Endodermal cell (in vitro differentiated cells): ENCODE measurements around the gene DHX40. TPM values are rescaled to one million over a fixed set of nuclear protein-coding genes. Genes with fewer than 3 reads are reported as not detected.
"Not testable (repeated sequence)": the region's sequence is repeated elsewhere in the genome, so short reads cannot be mapped to it uniquely, and the experiment has no call there.

Source experiments
- DNase-seq: peaks from one replicate; pipeline ENCODE4 v3.0.0-alpha.2; 2017
- H3K27ac ChIP-seq: 2 replicates; pipeline ENCODE4 v1.5.1; 2013; ENCODE audit warnings: mild to moderate bottlenecking, low read depth, low read length, moderate library complexity
- H3K27me3 ChIP-seq: 2 replicates; pipeline ENCODE4 v1.6.1; 2013; ENCODE audit warnings: mild to moderate bottlenecking, low read length, moderate library complexity; ENCODE audit not compliant: insufficient read depth, control insufficient read depth, poor library complexity, severe bottlenecking
- H3K36me3 ChIP-seq: 2 replicates; pipeline ENCODE4 v1.7.0; 2013; ENCODE audit warnings: mild to moderate bottlenecking, low read length, moderate library complexity; ENCODE audit not compliant: control insufficient read depth, insufficient read depth
- H3K4me1 ChIP-seq: one replicate; pipeline ENCODE4 v1.7.0; 2013; ENCODE audit warnings: low read length; ENCODE audit not compliant: control insufficient read depth, insufficient read depth
- H3K4me3 ChIP-seq: 2 replicates; pipeline ENCODE4 v1.5.1; 2013; ENCODE audit warnings: mild to moderate bottlenecking, low read length, moderate library complexity
- H3K9ac ChIP-seq: 2 replicates; pipeline ENCODE4 v1.6.1; 2013; ENCODE audit warnings: mild to moderate bottlenecking, low read length, moderate library complexity; ENCODE audit not compliant: poor library complexity, severe bottlenecking; ENCODE audit errors: extremely low read depth
- H3K9me3 ChIP-seq: 2 replicates; pipeline ENCODE4 v1.6.1; 2013; ENCODE audit warnings: mild to moderate bottlenecking, low read length, moderate library complexity; ENCODE audit not compliant: control insufficient read depth
- H3K27ac Mint-ChIP-seq: 2 replicates; pipeline ENCODE4 v1.8.0; 2020; ENCODE audit warnings: mixed read lengths
- H3K27me3 Mint-ChIP-seq: 2 replicates; pipeline ENCODE4 v1.8.0; 2021; ENCODE audit warnings: mild to moderate bottlenecking, mixed read lengths; ENCODE audit not compliant: insufficient read depth
- H3K36me3 Mint-ChIP-seq: 2 replicates; pipeline ENCODE4 v1.8.0; 2020; ENCODE audit warnings: low read depth, mixed read lengths
- H3K4me1 Mint-ChIP-seq: 2 replicates; pipeline ENCODE4 v1.8.0; 2020; ENCODE audit warnings: mixed read lengths
- H3K4me3 Mint-ChIP-seq: 2 replicates; pipeline ENCODE4 v1.8.0; 2020; ENCODE audit warnings: mild to moderate bottlenecking, moderate library complexity, mixed read lengths
- H3K9me3 Mint-ChIP-seq: 2 replicates; pipeline ENCODE4 v1.8.0; 2020; ENCODE audit warnings: mild to moderate bottlenecking, mixed read lengths
- WGBS, 2 experiments: methylation state at CpG; one replicate each; pipeline versions ENCODE4 v1.1.5 to v1.1.7; 2013; ENCODE audit warnings: missing lambda C conversion rate in 2 of 2, mixed read lengths in 1 of 2; ENCODE audit not compliant: insufficient coverage in 1 of 2, insufficient read length in 1 of 2; 5-methylcytosine and 5-hydroxymethylcytosine counted together
- total RNA-seq, 2 donors: library from RNA; stranded (reverse); fragmentation: NEBNext Ultra II Directional in 1 of 2; extraction: Animal tissue kit (Norgen Biotek cat#: 25700) in 1 of 2; gene quantifications; 2 replicates in 1 of 2; 3 replicates in 1 of 2; pipeline ENCODE4 v1.2.1, GENCODE V29; 2021
- TF ChIP-seq, protein P1 (sequence below): fragments of 200-600 bp; sonication (generic); conservative IDR thresholded peaks from 2 replicates; pipeline ENCODE4 v1.5.0; 2021; ENCODE audit warnings: antibody characterized with exemption, mild to moderate bottlenecking

DHX40 gene
- total RNA-seq, 2 donors from 2014 or later, result 32.7 to 36.2 TPM

DNA sequence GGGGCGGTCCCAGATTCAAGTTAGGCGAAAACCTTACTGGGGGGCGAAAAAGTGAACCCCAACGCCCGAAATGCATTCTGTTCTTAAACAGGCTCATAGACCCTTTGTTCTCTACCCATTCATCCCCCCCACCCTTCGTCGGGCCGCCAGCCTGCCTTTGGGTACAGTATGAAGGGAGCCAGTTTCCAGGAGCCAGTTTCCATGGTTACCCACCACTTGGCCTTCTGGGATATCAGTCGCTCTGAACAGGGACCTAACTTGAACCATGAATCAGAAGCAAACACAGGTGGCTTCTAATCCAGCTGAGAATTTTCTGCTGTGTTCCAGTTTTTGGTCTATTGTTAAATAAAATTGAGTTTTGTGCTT is 532 bp downstream of the DHX40 start:
- TF ChIP-seq, protein P1, sequence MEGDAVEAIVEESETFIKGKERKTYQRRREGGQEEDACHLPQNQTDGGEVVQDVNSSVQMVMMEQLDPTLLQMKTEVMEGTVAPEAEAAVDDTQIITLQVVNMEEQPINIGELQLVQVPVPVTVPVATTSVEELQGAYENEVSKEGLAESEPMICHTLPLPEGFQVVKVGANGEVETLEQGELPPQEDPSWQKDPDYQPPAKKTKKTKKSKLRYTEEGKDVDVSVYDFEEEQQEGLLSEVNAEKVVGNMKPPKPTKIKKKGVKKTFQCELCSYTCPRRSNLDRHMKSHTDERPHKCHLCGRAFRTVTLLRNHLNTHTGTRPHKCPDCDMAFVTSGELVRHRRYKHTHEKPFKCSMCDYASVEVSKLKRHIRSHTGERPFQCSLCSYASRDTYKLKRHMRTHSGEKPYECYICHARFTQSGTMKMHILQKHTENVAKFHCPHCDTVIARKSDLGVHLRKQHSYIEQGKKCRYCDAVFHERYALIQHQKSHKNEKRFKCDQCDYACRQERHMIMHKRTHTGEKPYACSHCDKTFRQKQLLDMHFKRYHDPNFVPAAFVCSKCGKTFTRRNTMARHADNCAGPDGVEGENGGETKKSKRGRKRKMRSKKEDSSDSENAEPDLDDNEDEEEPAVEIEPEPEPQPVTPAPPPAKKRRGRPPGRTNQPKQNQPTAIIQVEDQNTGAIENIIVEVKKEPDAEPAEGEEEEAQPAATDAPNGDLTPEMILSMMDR, result no peak
- Histone ChIP-seq H3K9ac (peak overlapping the region; percentile 91), H3K4me3 (peak overlapping the region; percentile 97), H3K27ac (peak overlapping the region; percentile 96), H3K36me3 (peaks cover 4% of the 10 kb centered on the region), H3K27me3 (peaks cover 14% of the 10 kb centered on the region), H3K9me3 (peaks cover 8% of the 10 kb centered on the region), H3K4me1 (peaks cover 4% of the 10 kb centered on the region)
- Mint-ChIP-seq H3K36me3 (peaks cover 12% of the 10 kb centered on the region), H3K9me3 (peaks cover 12% of the 10 kb centered on the region), H3K4me3 (peak overlapping the region; percentile 100), H3K27ac (peak overlapping the region; percentile 100), H3K4me1 (peaks cover 4% of the 10 kb centered on the region), H3K27me3 (peaks cover 23% of the 10 kb centered on the region)
- DNase-seq, result peak; percentile 92
- WGBS, 2 experiments, result 0% methylated on average over 2 to 9 of the region's 9 CpGs

GRCh38 chr17:59569151-59569550 is 3.7 kb downstream of the DHX40 start:
- Mint-ChIP-seq H3K36me3 (peaks cover 25% of the 10 kb centered on the region), H3K9me3 (peaks cover 12% of the 10 kb centered on the region), H3K27me3 (peaks cover 14% of the 10 kb centered on the region)
- H3K9ac ChIP-seq, H3K9me3 ChIP-seq, H3K4me1 Mint-ChIP-seq, H3K27ac ChIP-seq, H3K27me3 ChIP-seq, H3K27ac Mint-ChIP-seq, H3K4me3 ChIP-seq, H3K4me1 ChIP-seq, DNase-seq, H3K4me3 Mint-ChIP-seq: not testable (repeated sequence)
- H3K36me3 ChIP-seq, result peaks cover 11% of the 10 kb centered on the region
- WGBS, 2 experiments, result 93 to 95% methylated on average over 3 to 4 of the region's 5 CpGs

DNA sequence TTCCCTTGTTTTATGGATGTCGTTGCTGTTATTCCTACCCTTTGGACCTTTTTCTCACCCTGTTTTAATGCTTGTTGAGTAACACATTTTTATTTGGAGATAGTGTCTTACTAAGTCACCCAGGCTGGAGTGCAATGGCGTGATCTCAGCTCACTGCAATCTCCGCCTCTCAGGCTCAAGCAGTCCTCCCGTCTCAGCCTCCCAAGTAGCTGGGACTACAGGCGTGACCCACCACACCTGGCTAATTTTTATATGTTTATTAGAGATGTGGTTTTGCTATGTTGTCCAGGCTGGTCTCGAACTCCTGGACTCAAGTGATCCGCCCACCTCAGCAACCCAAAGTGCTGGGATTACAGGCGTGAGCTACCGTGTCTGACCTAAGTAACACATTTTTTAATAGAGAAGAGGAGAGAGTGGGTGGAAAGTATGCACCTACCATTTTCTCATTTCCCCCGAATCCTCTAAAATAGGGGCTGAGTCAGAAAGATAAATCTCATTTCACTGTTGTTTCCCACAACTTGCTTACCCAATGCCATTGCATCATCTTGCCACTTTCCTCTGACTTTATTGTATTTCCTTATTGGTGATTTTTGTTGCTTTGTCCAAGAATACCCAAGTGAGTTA is 7.0 kb downstream of the DHX40 start:
- Mint-ChIP-seq H3K27me3 (no peaks in the 10 kb centered on the region), H3K36me3 (peaks cover 21% of the 10 kb centered on the region), H3K4me1 (no peaks in the 10 kb centered on the region), H3K27ac (no peak overlapping the region), H3K4me3 (no peak overlapping the region), H3K9me3 (no peaks in the 10 kb centered on the region)
- DNase-seq, result no peak
- Histone ChIP-seq H3K27me3 (no peaks in the 10 kb centered on the region), H3K4me1 (no peaks in the 10 kb centered on the region), H3K9me3 (no peaks in the 10 kb centered on the region), H3K27ac (no peak overlapping the region), H3K4me3 (no peak overlapping the region), H3K9ac (no peak overlapping the region), H3K36me3 (peaks cover 11% of the 10 kb centered on the region)
- TF ChIP-seq, protein P1, result no peak
- 90 to 91% methylated on average over 7 to 10 of the region's 10 CpGs for WGBS, 2 experiments

DNA sequence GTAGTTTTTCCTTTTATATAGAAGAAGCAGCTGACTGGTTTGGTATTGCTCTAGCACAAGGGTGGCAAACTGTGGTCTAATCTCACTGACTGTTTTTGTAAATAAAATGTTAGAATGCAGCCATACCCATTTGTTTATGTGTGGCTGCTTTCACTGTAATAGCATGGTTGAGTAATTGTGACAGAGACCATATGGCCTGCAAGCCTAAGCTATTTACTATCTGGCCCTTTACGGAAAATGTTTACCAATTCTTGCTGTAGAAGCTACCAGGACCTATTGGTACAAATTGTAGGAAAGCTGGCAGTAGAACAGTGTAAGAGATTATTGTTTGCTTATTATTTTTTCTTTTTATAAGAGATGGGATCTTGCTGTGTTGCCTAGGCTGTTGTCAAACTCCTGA is 18.8 kb downstream of the DHX40 start:
- H3K27ac ChIP-seq, H3K27ac Mint-ChIP-seq, H3K4me1 Mint-ChIP-seq, H3K4me1 ChIP-seq, H3K9ac ChIP-seq, H3K27me3 ChIP-seq, H3K9me3 ChIP-seq, H3K4me3 ChIP-seq, H3K36me3 ChIP-seq, H3K4me3 Mint-ChIP-seq, H3K36me3 Mint-ChIP-seq, H3K27me3 Mint-ChIP-seq, DNase-seq, H3K9me3 Mint-ChIP-seq: not testable (repeated sequence)
- WGBS, 2 experiments, result no CpG with 5 or more reads among the region's 1 CpG
